Inflammatory macrophage (primary cell): ENCODE data around the gene ANXA4.
"Not testable (repeated sequence)": the region's sequence is repeated elsewhere in the genome, so short reads cannot be mapped to it uniquely, and the experiment has no call there.

Source experiments
- DNase-seq, 2 donors: peaks; one replicate each; pipeline ENCODE4 v3.0.0-alpha.2; 2020 to 2022

Gene ANXA4

GRCh38 chr2:69779258-69780001 lies 37.5 kb downstream of the ANXA4 start:
- DNase-seq, result no peak

GRCh38 chr2:69780921-69781320 lies 39.0 kb downstream of the ANXA4 start:
- no peak for DNase-seq

- DNase-seq, result no peak
These were observed 39.7 kb downstream of the ANXA4 start for GRCh38 chr2:69781321-69782248.

DNA sequence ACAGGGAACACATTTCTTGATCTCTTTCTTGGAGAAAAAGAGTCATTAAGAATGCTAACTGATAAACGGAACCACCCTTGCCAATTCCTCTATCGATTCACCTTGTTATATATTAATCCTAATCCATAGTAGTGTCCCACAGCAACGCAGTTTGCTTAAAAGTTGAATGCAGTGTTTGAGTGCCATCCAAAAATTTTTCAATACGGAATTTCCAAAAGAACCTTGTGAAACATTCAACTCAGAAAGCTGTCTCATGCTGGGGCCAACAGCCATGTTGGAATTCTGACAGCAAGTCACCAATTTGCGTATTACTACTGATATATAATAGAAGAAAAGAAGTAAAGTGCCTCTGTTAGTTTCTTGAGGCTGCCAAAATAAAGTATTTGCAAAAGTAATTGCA lies 42.3 kb downstream of the ANXA4 start:
- DNase-seq, result no peak

GRCh38 chr2:69785358-69785757 lies 43.4 kb downstream of the ANXA4 start:
- DNase-seq, result no peak

- DNase-seq, result no peak
These were observed 44.2 kb downstream of the ANXA4 start for GRCh38 chr2:69786052-69786560.

DNA sequence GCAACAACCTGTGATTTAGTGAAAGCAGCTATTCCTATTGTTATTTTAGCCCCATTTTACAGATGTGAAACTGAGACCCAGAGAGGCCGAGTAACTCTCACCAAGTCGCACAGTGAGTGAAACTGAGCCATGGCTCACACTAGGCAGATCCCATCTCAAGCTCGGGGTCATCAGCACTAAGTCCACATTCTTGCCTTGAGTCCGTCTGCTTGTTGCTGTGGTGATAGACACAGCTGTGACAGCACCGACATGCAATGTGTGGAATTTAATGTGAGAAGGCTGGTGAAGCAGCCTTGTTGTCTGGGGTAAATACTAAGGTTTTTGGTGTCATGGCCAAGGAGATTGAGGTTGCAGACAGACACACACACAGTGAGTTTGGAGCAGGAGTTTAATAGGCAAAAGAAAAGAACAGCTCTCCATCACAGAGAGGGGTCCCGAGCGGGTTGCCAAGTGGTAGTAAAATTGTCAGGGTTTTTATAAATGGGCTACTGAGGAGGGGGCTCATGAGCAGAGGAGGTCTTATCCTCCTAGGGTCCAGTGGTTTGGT lies 47.3 kb downstream of the ANXA4 start:
- DNase-seq, result no peak

DNA sequence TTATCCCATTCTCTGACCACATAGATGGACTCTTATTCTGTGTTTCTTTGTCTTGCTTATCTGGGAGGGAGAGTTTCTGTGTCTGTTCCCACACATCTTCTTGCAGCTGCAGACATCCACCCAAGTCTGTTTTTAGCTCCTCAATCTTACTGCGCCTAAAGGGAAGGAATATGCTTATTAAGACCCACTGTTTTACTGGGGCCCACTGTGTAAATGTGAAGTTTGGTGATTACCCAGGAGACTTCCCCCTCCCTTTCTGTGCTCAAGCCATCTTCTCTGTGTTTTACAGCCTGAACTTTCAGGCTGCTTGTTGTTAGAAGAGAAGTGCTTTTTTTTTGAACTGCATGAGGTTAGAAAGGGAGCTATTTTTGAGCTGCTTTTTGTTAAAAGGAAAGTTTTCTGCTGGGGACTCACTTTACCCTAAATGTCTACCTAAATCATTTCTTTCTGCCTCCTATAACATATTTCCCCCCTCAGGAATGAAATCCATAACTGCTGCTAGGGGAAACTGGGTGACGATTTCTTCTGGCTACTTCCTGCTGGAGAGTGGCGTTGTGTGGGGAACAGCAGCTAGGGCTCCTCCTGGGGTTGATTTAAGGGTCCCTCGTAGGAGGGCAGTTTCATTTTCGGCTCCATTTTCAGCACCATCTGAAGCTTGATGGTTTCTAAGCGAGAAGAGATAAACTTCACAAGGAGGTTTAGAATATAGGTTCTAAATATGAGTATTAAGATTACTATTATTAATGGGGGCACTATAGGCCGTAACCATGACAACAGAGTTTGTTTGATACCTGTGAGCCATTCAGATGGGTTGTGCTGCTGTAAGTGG lies 48.1 kb downstream of the ANXA4 start:
- no peak for DNase-seq

DNA sequence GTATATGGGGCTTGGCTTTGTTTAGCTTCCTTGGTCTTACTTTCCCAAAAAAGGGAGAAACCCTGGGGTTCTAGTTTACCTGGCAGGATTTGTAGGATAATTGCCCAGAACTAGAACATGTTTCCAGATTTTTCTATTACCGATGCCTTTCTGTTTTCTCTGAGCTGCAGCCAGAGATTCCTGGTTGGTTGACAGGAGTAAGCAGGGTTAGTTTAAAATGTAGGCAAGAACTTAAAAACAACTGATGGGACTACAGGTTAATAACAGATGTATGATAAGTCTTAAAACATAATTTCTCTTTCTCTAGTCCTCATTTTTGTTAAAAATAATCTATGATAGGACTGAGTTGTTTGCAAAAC lies 48.6 kb downstream of the ANXA4 start:
- no peak for DNase-seq

- no peak for DNase-seq
These were observed 49.1 kb downstream of the ANXA4 start for GRCh38 chr2:69791045-69791444.

GRCh38 chr2:69796174-69796573 lies 54.2 kb downstream of the ANXA4 start:
- DNase-seq, result no peak

DNA sequence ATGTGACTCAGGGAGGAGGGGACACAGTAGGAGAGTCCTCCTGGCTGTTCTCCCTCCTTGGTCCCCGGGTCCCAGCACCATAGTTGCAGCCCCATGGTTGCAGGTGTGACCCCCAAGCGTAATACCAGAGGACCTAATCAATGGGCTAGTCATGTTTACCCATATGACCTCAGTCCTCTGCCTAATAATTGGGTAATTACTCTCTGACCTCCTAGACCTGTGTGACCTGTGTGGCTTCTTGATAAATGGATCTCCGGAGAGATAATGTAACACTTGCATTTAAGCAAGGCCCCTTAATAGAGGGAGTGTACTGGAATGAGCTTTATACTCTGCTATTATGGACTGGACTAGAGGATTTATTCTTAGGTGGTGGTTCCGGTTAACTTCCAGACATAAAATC lies 55.3 kb downstream of the ANXA4 start:
- no peak for DNase-seq

DNA sequence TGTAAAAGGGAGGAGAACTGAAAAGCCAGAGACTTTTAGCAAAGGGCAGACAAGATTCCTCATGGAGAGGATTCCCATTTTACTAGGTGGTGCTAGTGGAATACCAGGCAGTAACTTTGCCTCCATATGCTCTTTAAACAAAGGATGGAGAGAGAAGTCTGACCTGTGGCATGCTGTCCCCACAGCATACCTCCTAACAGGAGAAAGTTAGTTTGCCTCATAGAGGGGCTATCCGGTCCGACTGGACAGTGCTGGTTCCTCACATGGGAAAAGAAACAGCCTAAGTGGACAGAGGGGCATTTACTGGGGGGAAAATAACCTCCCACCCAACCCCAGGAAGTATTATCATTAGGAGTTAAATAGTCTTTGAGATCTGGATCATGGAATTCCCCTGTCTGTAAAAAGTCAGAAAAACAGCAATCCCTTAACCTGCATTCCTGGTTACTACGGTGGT lies 55.9 kb downstream of the ANXA4 start:
- DNase-seq, result no peak

GRCh38 chr2:69798290-69798908 lies 56.5 kb downstream of the ANXA4 start:
- DNase-seq, result no peak

- DNase-seq, result no peak
These were observed 57.1 kb downstream of the ANXA4 start for GRCh38 chr2:69798909-69799526.

- DNase-seq, result no peak
These were observed 59.9 kb downstream of the ANXA4 start for GRCh38 chr2:69801745-69802290.

- DNase-seq, result not testable (repeated sequence)
These were observed 60.9 kb downstream of the ANXA4 start for GRCh38 chr2:69802781-69803367.

- no peak for DNase-seq
These were observed 62.5 kb downstream of the ANXA4 start for GRCh38 chr2:69804416-69804815.

GRCh38 chr2:69805887-69806286 lies 64.0 kb downstream of the ANXA4 start:
- DNase-seq, result no peak

- DNase-seq, result no peak
These were observed 66.0 kb downstream of the ANXA4 start for GRCh38 chr2:69807821-69808540.
